ENCODE data around the gene MECP2.

GRCh38 chrX:154113729-154114128, 16.2 kb upstream of the MECP2 start:
- TF ChIP-seq POLR2AphosphoS5 (IDR thresholded peaks at IDR 0.05; ENCODE audit: low read depth, low read length) (no peak), POLR2A (IDR thresholded peaks at IDR 0.05; ENCODE audit: low read depth, low read length) (no peak), SPI1 (IDR thresholded peaks at IDR 0.05; ENCODE audit: low read depth, low read length) (no peak), TAF1 (IDR thresholded peaks at IDR 0.05; ENCODE audit: low read depth, low read length) (no peak), POU2F2 (IDR thresholded peaks at IDR 0.05; ENCODE audit: low read depth, low read length) (no peak)
